Hematopoietic multipotent progenitor cell treated with erythropoietin and hydrocortisone succinate and interleukin-3 and kit ligand, for 4 days (in vitro differentiated cells): ENCODE results near the gene GSG1L.
A peak's percentile ranks its signal among the peaks of the same experiment; 100 is the strongest.

ENCODE experiments used
- DNase-seq: peaks from one replicate; pipeline ENCODE4 v3.0.0-alpha.2; 2015

Gene GSG1L

DNA sequence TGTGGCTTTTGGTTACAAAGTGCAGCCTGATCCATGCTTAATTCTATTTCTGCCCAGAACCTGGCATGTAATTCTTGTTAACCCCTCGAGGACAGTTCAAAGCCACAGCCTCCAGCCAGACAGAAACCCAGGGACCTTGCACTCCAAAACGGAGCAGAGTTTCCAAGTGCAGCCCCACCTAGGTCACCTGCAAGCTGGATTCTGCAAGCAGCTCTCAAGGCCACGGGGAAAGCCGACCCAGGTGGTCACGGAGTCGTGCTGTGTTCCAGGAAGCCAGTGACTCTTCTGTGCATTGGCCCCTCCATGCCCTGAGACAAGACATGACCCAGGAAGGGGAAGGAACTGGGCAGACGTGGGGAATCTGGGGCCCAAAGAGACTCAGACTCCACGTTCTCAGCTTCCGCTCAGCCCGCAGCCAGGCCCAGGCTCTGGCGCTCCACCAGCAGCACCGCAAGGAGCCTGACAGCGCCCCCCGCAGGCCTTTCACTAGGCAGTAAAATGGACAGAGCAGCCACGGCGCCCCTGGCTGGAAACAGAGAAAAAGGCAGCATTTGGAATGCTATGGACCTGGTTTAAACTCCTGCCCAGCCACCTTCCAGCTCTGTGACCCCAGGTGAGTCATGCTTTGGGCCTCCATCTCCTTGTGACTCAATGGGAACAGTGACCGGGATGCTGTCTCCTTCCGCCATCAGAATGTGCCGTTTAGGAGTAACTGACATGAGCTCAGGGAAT lies 27.3 kb upstream of the GSG1L start:
- DNase-seq = no peak

DNA sequence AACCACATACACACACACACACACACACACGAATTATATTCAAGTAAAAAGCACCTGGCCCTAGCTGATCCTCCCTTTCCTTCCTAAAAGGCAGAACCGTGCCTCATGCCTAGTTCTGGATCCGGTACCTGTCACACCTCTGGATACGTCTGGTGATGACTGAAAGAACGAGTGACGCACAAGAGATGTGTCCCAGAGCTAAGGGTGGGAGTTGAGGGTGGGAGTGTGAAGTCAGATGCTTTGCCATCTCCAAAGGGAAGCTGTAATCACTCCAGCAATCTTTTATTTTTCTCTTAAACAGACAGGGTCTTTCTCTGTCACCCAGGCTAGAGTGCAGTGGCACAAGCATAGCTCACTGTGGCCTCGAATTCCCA lies 26.5 kb upstream of the GSG1L start:
- DNase-seq = no peak

DNA sequence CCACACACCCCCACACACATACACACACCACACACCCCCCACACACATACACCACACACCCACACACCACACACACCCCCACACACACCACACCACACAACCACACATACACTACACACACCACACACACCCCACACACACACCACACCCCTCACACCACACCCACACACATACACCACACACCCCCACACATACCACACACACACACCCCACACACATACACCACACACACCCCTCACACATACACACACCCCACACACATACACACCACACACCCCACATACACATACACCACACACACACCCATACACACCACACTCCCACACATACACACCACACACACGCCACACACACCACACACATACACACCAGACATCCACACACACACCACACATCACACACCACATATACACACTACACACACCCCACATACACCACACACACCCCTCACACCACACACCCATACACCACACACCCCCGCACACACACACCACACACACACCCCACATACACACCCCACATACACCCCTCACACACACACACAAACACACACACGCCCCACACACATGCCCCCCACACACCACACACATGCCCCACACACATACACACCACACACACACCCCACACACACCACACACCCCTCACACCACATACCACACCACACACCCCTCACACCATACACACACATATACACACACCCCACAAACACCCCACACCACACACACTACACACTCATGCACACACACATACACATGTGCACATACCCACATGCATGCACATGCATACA lies 25.9 kb upstream of the GSG1L start:
- no peak for DNase-seq

DNA sequence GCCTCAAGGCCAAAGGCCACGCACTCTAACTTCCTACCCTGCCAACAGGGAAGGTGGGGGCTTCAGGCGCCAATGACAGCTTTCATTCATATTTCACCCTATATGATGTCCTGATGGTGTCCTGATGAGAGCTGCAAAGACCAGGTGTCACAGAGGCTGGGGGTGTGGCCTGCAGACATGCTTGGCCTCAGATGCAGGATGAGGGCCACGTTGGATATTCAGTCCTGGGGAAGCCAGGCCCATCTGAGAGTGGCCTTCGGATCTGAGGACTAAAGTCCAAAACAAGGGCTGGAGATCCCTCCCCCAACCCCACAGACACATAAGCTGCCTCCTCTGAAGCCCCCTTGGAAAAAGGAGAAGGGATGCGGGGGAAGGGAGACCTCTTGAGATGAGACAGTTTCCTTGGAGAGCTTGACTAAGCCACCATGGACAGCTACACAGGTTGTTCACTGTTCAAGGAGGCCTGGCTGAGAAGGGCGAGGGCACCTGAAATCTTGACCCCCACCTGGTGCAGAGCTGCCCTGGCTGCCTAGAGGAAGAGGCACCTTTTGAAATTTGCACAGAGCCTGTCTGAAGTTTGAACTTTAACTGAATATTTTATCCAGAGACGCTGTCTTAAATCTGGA lies 24.3 kb upstream of the GSG1L start:
- DNase-seq = no peak

DNA sequence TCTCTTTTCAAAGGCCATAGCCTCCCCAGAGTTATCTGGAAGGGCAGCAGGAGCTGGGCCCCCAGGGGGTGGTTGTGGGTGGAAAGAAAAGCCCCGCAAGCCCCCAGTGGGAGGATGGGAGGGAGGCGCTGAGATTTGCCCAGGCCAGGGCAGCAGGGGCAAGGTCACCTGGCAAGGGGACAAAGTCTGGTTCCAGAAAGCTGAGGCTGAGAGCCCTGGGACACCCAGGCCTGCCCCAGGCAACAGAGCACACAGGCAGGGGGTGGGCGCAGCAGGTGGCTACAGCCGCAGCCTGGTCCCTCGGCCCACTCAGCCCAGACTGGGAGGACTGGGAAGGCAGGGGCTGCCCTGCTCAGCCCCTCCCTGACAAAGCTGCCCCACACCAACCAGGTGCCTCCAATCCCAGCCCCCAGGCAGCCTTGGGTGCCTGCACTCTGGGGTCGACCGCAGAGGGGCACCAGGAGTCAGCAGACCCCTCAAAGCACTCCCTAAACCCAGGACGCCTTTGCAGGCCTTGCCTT lies 23.7 kb upstream of the GSG1L start:
- no peak for DNase-seq

DNA sequence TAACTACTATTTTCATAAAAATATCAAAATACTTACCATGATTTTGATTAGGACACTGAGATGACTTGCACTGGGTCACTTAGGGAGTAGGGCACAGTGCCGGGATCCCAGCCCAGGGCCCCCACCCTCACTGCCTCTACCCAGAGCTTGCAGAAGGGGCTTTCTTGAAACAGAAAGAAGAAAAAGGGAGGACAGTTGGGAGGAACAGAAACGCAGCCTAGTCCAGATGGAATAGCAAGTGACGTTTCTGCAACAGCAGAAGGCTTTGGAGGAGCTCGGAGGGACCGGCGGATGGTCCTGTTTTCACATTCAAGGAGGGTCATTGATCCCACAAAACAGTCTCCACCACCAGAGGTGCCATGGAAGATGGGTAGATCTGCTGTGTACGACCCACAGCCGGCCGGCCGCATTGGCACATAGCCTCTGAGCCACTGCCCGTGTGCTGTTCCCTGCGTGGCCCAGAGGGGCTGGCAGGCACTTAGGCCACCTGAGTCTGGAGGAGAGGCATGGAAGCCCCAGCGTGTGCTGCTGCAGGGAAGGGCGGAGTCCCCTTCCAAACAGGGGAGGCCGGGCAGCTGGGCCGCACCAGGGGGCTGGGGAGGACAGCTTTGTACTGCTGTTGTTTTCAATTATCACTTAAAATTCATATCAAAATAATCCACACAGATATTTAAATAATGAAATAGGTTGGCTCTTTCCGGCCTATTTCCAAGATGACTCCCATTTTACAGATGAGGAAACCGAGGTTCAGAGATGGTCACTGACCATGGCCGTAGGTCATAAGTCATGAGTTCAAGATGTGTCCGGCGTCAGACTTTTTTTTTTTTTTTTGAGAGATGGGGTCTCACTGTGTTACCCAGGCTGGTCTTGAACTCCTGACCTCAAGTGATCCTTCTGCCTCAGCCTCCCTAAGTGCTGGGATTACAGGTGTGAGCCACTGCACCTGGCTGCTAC lies 22.9 kb upstream of the GSG1L start:
- no peak for DNase-seq

DNA sequence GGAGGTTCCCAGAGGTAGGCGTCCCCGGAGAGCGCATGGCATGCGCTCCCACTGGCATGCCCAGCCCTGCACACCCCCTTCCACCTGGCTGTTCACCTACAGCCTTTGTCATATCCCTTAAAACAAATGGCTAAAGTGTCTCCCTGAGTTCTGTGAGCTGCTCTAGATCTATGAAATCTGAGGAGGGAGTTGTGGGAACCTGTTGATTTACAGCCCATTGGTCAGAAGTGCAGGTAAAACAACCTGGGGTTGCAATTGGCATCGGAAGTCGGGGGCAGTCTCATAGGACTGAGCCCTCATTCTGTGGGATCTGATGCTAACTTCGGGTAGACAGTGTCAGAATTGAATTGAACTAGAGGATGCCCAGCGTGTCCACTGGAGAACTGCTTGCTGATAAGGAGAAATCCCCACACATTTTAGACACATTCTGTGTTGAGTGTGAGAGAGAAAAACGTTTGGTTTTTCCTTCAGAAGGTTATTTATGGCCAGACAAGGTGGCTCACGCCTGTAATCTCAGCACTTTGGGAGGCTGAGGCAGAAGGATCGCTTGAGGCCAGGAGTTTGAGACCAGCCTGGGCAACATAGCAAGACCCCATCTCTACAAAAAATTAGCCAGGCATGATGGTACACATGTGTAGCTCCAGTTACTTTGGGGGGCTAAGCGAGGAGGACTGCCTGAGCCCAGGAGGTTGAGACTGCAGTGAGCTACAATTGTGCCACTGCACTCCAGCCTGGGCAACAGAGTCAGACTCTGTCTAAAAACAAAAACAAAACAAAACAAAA lies 22.1 kb upstream of the GSG1L start:
- no peak for DNase-seq

DNA sequence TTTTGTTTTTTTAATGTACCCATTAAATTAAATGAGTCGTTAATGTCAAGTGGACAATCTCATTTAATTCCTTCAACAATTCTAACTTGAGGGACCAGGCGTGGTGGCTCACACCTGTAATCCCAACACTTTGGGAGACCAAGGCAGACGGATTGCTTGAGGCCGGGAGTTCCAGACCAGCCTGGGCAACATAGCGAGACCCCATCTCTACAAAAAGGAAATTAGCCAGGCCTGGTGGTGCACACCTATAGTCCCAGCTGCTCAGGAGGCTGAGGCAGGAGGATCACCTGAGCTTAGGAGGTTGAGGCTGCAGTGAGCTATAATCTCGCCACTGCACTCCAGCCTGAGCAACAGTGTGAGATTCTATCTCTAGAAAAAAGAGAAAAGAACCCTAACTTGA lies 20.7 kb upstream of the GSG1L start:
- no peak for DNase-seq

DNA sequence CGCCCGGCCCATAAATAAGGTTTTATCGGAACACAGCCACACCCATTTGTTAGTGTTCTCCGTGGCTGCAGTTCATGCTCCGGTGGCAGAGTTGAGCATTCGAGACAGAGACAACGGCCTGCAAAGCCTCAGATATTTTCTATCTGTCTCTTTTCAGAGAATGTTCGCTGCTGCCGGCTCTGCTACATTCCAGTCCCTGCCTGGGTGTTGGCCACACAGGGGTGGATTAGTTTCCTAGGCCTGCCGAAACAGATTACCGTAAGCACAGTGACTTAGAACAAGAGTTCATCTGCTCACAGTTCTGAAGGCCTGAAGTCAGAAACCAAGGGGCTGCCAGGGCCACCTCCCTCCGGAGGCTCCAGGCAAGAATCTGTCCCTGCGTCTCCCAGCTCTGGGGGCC lies 19.1 kb upstream of the GSG1L start:
- no peak for DNase-seq

DNA sequence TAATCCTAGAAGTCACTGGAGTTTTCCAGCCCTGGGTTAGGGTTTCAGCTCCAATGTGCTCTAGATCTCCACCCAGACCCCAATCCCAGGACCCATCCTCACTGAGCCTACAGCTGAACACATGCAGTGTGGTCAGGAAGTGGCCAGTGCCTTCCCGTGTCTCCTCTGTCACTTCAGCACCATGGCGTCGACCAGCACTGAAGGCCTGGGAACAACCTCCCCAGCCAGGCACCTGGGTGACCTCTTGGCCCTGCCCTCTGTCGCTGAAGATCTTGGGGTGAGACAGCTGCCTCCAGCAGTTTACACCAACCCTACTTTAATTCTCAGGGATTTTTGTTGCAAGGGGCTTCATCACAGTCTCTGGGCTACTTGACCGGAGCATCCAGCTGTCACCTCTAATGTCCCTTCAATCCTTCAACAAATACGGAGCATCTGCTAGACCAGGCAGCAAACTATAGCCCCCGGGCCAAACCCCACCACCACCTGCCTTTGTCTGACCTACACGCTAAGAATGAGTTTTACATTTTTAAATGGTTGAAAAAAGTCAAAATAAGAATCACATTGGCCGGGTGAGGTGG lies 18.0 kb upstream of the GSG1L start:
- no peak for DNase-seq

DNA sequence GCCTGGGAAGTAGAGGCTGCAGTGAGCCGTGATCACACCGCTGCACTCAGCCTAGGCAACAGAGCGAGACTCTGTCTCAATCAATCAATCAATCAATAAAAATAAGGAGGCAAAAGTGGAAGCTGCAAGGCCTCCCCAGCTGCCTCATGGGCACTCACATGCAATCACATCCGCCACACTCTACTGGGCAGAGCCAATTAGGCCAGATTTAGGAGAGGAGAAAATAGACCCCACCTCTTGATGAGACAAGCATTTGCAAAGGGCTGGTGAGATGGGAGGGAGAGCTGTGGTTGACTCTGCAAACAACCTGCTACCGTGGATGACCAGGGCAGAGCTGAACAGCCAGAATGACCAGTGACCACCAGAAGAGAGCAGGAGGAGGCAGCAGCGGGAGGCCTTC lies 14.7 kb upstream of the GSG1L start:
- no peak for DNase-seq

DNA sequence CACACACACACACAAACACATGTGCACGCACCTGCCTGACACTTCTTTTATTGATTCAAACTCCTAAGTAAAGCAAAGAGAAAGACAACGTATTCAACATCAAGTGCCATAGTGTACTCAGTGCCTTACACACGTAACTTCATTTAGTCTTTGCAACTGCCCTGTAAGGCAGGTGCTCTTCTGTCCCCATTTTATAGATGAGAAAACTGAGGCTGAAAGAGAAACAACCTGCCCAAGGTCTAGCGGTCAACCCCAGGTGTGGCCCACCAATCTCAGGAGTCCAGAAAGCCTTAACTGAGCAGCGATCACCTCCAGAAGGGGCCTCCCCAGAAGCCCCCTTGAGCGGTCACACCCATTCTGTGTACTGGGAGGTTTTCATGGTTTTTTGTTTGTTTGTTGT lies 10.3 kb upstream of the GSG1L start:
- no peak for DNase-seq

DNA sequence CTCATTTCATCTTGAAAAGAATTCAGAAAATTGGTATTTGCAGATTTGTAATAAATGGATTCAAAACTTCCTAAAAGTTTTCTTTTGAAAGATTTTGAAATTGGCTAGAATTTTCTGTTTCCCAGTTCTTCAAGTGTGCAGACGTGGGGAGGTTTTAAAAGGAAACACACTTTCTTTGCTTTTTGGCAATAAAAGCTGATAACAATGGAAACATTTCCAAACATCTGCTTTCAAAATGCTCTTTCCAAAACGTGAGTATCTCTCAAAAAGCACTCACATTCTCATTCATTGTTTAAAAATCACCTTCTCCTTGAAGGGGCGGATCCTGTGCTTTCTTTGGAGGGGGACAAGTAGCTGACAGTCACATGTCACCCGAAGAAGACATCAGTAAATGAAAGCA lies 8.6 kb upstream of the GSG1L start:
- DNase-seq = no peak

DNA sequence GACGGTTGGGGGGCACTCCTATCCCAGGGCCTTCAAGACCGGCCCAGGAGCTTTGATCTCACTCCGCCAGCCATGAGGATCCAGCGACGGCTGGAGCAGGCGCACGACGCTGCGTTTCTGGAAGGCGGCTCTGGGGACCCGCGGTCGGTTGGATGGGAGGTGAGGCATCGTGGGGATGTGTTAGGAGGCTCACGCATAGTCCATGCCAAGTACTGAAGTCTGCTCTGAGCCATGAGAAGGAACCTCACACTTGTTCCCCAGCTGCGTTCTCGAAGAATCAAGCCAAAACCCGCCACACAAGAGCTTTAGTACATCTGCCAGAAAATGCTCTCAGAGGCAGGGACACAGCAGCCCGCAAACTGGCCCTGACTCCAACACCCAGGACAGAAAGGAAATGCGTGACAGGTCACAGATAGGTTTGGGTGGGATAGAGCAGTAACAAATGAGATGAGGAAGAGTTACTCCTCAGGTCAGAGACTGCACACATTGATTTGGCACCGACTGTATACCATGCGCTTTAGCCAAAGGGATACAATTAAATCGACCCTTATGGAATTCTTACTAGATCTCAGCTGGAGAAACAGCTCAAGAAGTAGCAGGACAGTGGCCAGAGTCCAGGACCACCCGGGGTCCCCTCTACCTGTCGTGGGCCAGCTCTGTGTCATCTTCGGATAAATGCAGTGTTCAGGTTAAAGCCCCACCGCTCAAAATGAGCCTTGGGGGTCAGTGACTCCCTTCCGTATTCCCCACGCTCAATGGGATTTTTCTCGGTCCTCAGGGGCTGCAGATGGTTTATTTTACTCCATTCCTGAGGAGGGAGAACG lies 6.7 kb upstream of the GSG1L start:
- no peak for DNase-seq

DNA sequence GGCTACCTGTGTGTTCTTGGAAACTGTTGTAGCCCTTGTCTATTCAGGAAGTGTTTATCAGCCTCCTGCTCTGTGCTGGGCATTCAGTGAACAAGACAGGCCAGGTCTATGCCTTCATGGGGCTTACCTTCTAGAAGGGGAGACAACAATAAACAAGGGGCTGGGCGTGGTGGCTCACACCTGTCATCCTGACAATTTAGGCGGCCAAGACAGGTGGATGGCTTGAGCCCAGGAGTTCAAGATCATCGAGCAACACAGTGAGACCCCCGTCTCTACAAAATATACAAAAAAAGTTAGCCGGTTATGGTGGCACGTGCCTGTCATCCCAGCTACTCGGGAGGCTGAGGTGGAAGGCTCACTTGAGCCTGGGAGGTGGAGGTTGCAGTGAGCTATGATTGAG lies 5.5 kb upstream of the GSG1L start:
- DNase-seq = no peak

DNA sequence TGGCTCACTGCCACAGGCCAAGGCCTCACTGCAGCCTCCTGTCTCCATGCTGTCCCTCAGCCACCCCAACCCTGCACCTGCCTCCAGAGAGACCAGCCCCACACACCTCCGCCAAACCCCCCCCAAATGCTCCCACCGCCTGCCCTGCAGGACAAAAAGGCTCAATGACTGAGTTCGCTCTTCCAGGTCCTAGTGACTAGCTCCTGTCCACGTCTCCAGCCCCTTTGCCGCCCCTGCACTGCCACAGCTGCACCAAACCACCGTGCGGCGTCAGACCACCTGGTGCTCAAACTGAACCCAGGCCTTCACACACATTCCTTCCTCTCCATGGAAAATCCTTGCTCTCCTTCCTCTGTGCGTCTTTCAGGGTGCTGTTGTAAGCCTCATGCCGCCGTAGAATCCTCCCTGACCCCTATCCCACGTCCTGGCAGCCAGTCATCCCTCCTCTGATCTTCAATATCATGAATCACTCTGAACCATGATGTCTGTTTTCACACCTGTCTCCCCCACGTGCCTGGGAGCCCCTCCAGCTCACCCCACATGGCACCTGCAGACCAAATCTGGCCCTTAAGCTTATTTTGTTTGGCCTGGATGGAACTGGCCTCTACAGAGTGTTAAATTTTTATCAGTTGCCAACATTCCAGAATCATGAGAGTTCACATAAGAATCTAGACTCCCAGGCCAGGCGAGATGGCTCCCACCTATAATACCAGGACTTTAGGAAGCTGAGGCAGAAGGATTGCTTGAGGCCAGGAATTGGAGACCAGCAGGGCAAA lies 4.3 kb upstream of the GSG1L start:
- no peak for DNase-seq

DNA sequence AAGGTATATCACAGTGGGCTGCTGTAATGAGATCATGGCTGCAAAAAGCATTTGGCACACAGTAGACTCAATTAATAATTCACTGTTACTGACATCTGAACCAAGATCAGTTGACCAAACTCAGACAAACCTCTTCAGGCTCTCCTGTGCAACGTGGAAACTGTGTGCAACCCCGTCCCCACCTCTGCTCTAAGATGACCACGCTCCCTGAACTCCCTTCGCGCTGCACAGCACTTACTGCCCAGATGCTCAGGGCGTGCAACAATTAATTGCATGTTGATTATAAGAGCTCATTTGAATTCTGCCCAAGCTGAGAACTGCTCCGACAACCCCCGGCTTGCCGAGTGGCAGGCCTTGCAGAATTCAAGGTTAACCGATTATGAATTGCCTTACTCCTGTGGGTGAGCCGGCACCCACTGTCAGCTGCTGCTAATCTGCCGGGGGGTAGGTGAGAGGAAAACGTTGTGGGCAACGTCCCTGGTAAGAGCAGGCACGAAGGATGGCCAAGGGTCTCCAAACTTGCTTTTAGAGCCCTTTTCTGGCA lies 1.3 kb upstream of the GSG1L start:
- DNase-seq = no peak

DNA sequence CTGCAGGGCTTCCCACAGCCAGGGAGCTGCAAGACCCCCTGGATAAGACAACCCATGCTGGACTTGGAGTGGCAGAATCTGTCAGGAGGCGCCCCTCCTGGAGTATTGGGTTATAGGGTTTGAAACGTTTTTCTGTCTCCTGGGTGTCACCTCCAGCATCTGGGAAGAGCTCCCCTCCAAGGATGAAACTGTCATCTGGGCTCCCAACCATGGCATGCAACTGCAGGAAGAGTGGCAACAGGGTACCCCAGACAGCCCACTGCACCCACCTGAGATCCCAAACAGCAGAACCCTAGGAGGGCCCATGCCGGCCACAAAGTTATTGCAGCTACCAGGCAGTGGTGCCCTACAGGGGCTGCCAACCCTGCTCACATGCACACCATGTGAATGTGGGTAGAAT lies 636 bp upstream of the GSG1L start:
- DNase-seq = no peak

DNA sequence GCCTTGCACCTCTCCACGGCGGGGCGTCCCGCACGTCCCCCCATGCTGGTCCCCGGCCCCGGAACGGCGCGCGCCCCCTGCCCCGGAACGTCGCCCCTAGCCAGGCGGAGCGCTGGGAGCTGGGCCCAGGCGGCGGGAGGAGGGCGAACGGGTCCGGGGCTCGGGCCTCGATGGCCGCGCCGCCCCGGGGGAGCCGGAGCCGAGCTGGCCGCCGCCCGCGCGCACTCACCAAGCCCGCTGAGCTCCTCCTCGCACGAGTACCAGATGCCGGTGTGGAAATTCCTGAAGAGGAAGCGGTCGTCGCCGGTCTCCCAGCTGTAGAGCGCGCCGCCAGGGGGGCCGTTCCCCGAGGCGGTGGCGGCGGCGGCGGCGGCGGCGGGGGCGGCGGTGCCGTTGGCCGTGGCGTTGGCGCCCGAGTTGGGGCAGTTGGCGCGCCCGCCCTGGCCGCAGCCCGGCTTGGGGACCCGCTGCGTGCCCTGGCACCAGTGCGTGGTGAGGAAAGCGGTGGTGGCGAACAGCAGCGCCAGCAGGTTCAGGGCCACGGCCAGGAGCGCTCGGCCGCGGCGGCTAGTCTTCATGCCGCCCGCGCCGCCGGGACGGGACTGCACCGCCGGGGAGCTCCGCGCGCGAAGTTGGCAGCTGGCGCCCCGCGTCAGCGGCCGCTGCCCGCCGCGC lies 530 bp downstream of the GSG1L start:
- peak; percentile 54 for DNase-seq
